SK-N-SH (cell line): ENCODE results near the gene SHROOM1. TPM values are rescaled to one million over a fixed set of nuclear protein-coding genes. Genes with fewer than 3 reads are reported as not detected.
A peak's percentile ranks its signal among the peaks of the same experiment; 100 is the strongest.

Experiments
- CTCF ChIA-PET: fragments of 300-600, 350-600 bp; formaldehyde crosslinking; extraction: SDS; loops from one replicate; lab custom pipeline; 2021; lab: Yijun Ruan, JAX
- POLR2A ChIA-PET: fragments of 350-600 bp; sonication (Branson Sonifier 250); formaldehyde crosslinking; extraction: SDS; loops from one replicate; lab custom pipeline; 2020; ENCODE audit warnings: antibody characterized with exemption, inconsistent platforms; lab: Yijun Ruan, JAX
- DNase-seq: peaks from one replicate; pipeline ENCODE4 v3.0.0; 2012
- H2AFZ ChIP-seq: fragments of 200-600 bp; sonication (generic); 2 replicates; pipeline ENCODE4 v1.8.1; 2016; ENCODE audit warnings: antibody characterized with exemption, mild to moderate bottlenecking, low read depth
- H3F3A ChIP-seq: fragments of 200-600 bp; sonication (generic); replicated peaks from 2 replicates; pipeline ENCODE3; 2016; ENCODE audit warnings: antibody characterized with exemption, mild to moderate bottlenecking; ENCODE audit not compliant: insufficient read depth
- H3K27ac ChIP-seq, 2 experiments: fragments of 200-500 bp in 1 of 2; fragments of 200-600 bp in 1 of 2; sonication (Bioruptor generic) in 1 of 2; sonication (generic), shearing (Covaris generic) in 1 of 2; 2 replicates each; pipeline versions ENCODE4 v1.5.1 to v1.6.1; 2014 to 2016; ENCODE audit warnings: low read depth in 2 of 2, inconsistent platforms in 1 of 2, low read length in 1 of 2, mild to moderate bottlenecking in 1 of 2, mixed read lengths in 1 of 2
- H3K27me3 ChIP-seq: fragments of 200-600 bp; sonication (generic), shearing (Covaris generic); 2 replicates; pipeline ENCODE4 v1.6.1; 2016; ENCODE audit warnings: mixed run types; ENCODE audit not compliant: insufficient read depth
- H3K36me3 ChIP-seq, 2 experiments: fragments of 200-500 bp in 1 of 2; fragments of 200-600 bp in 1 of 2; sonication (Bioruptor generic) in 1 of 2; sonication (generic) in 1 of 2; replicated peaks in 1 of 2; 2 replicates each; pipeline versions ENCODE3 to v1.5.1; 2014 to 2016; ENCODE audit warnings: low read length in 1 of 2, mild to moderate bottlenecking in 1 of 2; ENCODE audit not compliant: insufficient read depth in 2 of 2, control insufficient read depth in 1 of 2
- H3K4me1 ChIP-seq, 2 experiments: fragments of 200-500 bp in 1 of 2; fragments of 200-600 bp in 1 of 2; sonication (Bioruptor generic) in 1 of 2; sonication (generic), shearing (Covaris generic) in 1 of 2; 2 replicates each; pipeline versions ENCODE4 v1.5.1 to v1.6.1; 2014 to 2016; ENCODE audit warnings: low read depth in 1 of 2, low read length in 1 of 2, mixed run types in 1 of 2; ENCODE audit not compliant: insufficient read depth in 2 of 2, control insufficient read depth in 1 of 2
- H3K4me2 ChIP-seq: fragments of 200-600 bp; sonication (generic), shearing (Covaris generic); 2 replicates; pipeline ENCODE4 v1.6.1; 2017; ENCODE audit warnings: mixed run types
- H3K4me3 ChIP-seq, 2 experiments: fragments of 200-500 bp in 1 of 2; fragments of 200-600 bp in 1 of 2; sonication (Bioruptor generic) in 1 of 2; sonication (generic), shearing (Covaris generic) in 1 of 2; 2 replicates each; pipeline versions ENCODE4 v1.5.1 to v1.8.1; 2014 to 2016; ENCODE audit warnings: low read depth in 2 of 2, inconsistent platforms in 1 of 2, low read length in 1 of 2, mild to moderate bottlenecking in 1 of 2, mixed read lengths in 1 of 2, moderate library complexity in 1 of 2
- H3K79me2 ChIP-seq: fragments of 200-600 bp; sonication (generic); 2 replicates; pipeline ENCODE4 v1.8.1; 2017; ENCODE audit warnings: mild to moderate bottlenecking; ENCODE audit not compliant: insufficient read depth
- H3K9ac ChIP-seq: fragments of 200-600 bp; sonication (generic); 2 replicates; pipeline ENCODE4 v1.6.1; 2017; ENCODE audit warnings: mixed run types
- H3K9me2 ChIP-seq: fragments of 200-600 bp; sonication (generic); 2 replicates; pipeline ENCODE4 v1.6.1; 2017; ENCODE audit warnings: mixed run types
- H3K9me3 ChIP-seq: fragments of 200-600 bp; sonication (generic); 2 replicates; pipeline ENCODE4 v1.6.1; 2017; ENCODE audit warnings: mixed run types, mild to moderate bottlenecking, moderate library complexity
- H4K20me1 ChIP-seq: fragments of 200-600 bp; sonication (generic); 2 replicates; pipeline ENCODE4 v1.6.1; 2017; ENCODE audit warnings: mild to moderate bottlenecking, mixed run types; ENCODE audit not compliant: insufficient read depth
- CHD2 ChIP-seq: fragments of 150-350 bp; IDR thresholded peaks from 2 replicates; pipeline ENCODE4 v1.6.1; 2018; ENCODE audit warnings: low read length; ENCODE audit not compliant: partially characterized antibody
- ELF1 ChIP-seq: IDR thresholded peaks from 2 replicates; pipeline ENCODE4 v1.4.0; 2012
- EZH2phosphoT487 ChIP-seq: fragments of 200-600 bp; sonication (generic); IDR thresholded peaks from 2 replicates; pipeline ENCODE4 v1.6.1; 2017; ENCODE audit warnings: low read depth, mixed run types, mild to moderate bottlenecking, antibody characterized with exemption, moderate library complexity, borderline replicate concordance
- GABPA ChIP-seq: IDR thresholded peaks from 2 replicates; pipeline ENCODE4 v1.4.0; 2012; ENCODE audit warnings: low read depth, mild to moderate bottlenecking
- GATA2 ChIP-seq: sonication (generic); formaldehyde crosslinking; IDR thresholded peaks from 2 replicates; pipeline ENCODE4 v1.5.0; 2020; ENCODE audit warnings: mild to moderate bottlenecking, missing genetic modification reagents
- IRF3 ChIP-seq: fragments of 150-350 bp; IDR thresholded peaks from 2 replicates; pipeline ENCODE4 v1.6.1; 2016; ENCODE audit warnings: mild to moderate bottlenecking, low read depth, low read length
- MEF2A ChIP-seq: IDR thresholded peaks from 2 replicates; pipeline ENCODE4 v1.4.0; 2012; ENCODE audit warnings: low read depth, borderline replicate concordance
- NFIC ChIP-seq: IDR thresholded peaks from 2 replicates; pipeline ENCODE4 v1.4.0; 2012; ENCODE audit warnings: borderline replicate concordance
- POLR2AphosphoS5 ChIP-seq: IDR thresholded peaks from 2 replicates; pipeline ENCODE4 v1.6.1; 2012; ENCODE audit warnings: low read depth, low read length
- RAD21 ChIP-seq: IDR thresholded peaks from 2 replicates; pipeline ENCODE4 v1.6.1; 2012; ENCODE audit warnings: mild to moderate bottlenecking, low read length
- RCOR1 ChIP-seq: fragments of 150-350 bp; IDR thresholded peaks from 2 replicates; pipeline ENCODE4 v1.6.1; 2017; ENCODE audit warnings: antibody characterized with exemption, low read length
- RFX5 ChIP-seq: IDR thresholded peaks from 2 replicates; pipeline ENCODE4 v1.6.1; 2012; ENCODE audit warnings: mild to moderate bottlenecking, improper control_type of control experiment, low read length
- RXRA ChIP-seq: IDR thresholded peaks from 2 replicates; pipeline ENCODE4 v1.4.0; 2012; ENCODE audit warnings: low read depth, mild to moderate bottlenecking, borderline replicate concordance
- SIN3A ChIP-seq: IDR thresholded peaks from 2 replicates; pipeline ENCODE4 v1.6.1; 2012; ENCODE audit warnings: low read depth, mild to moderate bottlenecking, low read length, moderate library complexity, borderline replicate concordance
- YY1 ChIP-seq: IDR thresholded peaks from 2 replicates; pipeline ENCODE4 v1.4.0; 2012; ENCODE audit warnings: low read depth, mild to moderate bottlenecking
- WGBS: methylation state at CpG from one replicate; pipeline ENCODE4 v1.1.6; 2017; ENCODE audit warnings: low lambda C conversion rate; 5-methylcytosine and 5-hydroxymethylcytosine counted together
- polyA plus RNA-seq, 3 experiments: library from polyadenylated mRNA; depleted of rRNA; stranded (reverse); fragments of >200 nt; gene quantifications; 2 replicates each; pipeline ENCODE4 v1.2.3, GENCODE V29; 2012
- TF ChIP-seq, protein P1 (sequence below): IDR thresholded peaks from 2 replicates; pipeline ENCODE4 v1.4.0; 2012; ENCODE audit warnings: low read depth, borderline replicate concordance

SHROOM1 gene
- polyA plus RNA-seq, 1 of the 3 experiments (the other 2 are of a cell fraction): 3.8 TPM

DNA sequence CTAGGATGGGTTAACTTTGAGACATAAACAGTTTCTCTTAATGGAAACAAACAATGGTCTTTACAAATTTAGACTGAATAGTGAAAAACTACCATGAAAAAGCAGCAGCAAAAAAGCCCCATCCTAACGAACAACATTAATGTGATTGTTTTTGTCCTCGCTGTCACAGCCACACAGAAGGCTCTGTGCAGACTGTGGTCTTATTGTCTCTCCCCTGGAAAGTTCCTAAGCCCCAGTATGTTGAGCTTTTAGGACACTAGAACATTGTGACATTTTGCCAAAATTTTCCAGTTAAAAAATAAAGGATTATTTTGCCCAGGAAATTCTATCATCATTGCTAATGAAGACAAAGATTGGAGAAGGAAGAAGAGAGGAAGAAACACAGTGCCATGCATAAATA lies 29.9 kb downstream of the SHROOM1 start:
- no peak overlapping the region for H3K27ac ChIP-seq
- TF ChIP-seq RFX5 (no peak), EZH2phosphoT487 (no peak), NFIC (no peak), GABPA (no peak), CHD2 (no peak), SIN3A (no peak), ELF1 (no peak), YY1 (no peak), MEF2A (no peak), RAD21 (no peak), GATA2 (no peak), POLR2AphosphoS5 (no peak), RXRA (no peak)
- TF ChIP-seq, protein P1, sequence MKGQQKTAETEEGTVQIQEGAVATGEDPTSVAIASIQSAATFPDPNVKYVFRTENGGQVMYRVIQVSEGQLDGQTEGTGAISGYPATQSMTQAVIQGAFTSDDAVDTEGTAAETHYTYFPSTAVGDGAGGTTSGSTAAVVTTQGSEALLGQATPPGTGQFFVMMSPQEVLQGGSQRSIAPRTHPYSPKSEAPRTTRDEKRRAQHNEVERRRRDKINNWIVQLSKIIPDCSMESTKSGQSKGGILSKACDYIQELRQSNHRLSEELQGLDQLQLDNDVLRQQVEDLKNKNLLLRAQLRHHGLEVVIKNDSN: no peak
- no peak overlapping the region for H3K9ac ChIP-seq
- H3F3A ChIP-seq: no peaks in the 10 kb centered on the region
- H3K27me3 ChIP-seq: no peaks in the 10 kb centered on the region
- no peaks in the 10 kb centered on the region for H3K9me2 ChIP-seq
- no peak for DNase-seq
- ChIA-PET CTCF (interaction anchor here (1.0 to 2.3 kb wide), 2 partner anchors 15 to 20 kb away, joined by 3 to 18 read pairs; no protein-coding TSS in a partner anchor), POLR2A (no interaction called here)
- H2AFZ ChIP-seq: 0 out of 2 replicates have a peak overlapping the region, but pooled peaks have one; percentile 58
- H3K4me3 ChIP-seq: no peak overlapping the region
- no peaks in the 10 kb centered on the region for H3K9me3 ChIP-seq
- no peaks in the 10 kb centered on the region for H3K79me2 ChIP-seq
- no peaks in the 10 kb centered on the region for H4K20me1 ChIP-seq
- WGBS: 60% methylated on average over 2 of the region's 2 CpGs
- no peak overlapping the region for H3K4me2 ChIP-seq
- no peaks in the 10 kb centered on the region for H3K36me3 ChIP-seq
- peaks cover 0 to 5% of the 10 kb centered on the region in 2 experiments; a peak in 1 of 4 replicates for H3K4me1 ChIP-seq

DNA sequence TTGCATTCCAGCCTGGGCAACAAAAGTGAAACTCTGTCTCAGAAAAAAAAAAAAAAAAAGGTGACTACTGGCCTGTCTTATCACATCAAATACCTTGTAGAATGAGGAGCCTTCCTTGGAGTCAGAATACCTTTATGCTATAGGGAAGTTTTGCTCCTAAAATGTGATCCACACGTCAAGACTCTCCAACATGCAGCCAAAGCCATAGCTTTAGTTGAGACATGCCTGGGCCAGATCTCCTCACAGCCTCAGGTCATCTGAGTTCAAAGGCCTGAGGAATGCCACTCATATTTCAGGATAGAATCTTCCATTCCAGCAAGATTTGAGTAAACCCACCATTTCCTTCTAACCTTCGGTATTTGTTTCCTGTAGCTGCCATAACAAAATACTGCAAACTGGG lies 31.1 kb downstream of the SHROOM1 start:
- POLR2A ChIA-PET: no interaction called here
- Histone ChIP-seq H3K4me1 (peaks cover 0 to 5% of the 10 kb centered on the region in 2 experiments; a peak in 1 of 4 replicates), H3K79me2 (no peaks in the 10 kb centered on the region), H3K27me3 (no peaks in the 10 kb centered on the region), H3K4me2 (no peak overlapping the region), H3K9me2 (no peaks in the 10 kb centered on the region), H4K20me1 (no peaks in the 10 kb centered on the region), H2AFZ (no peak overlapping the region), H3K9me3 (no peaks in the 10 kb centered on the region), H3K27ac (no peak overlapping the region), H3K9ac (no peak overlapping the region), H3K36me3 (no peaks in the 10 kb centered on the region), H3K4me3 (no peak overlapping the region), H3F3A (no peaks in the 10 kb centered on the region)
- no peak for DNase-seq
- TF ChIP-seq IRF3 (no peak), RCOR1 (no peak)
- CTCF ChIA-PET: interaction anchor here (1.1 to 2.7 kb wide), 2 partner anchors 12 to 21 kb away, joined by 3 to 15 read pairs; no protein-coding TSS in a partner anchor
- 89% methylated on average over 2 of the region's 2 CpGs for WGBS
